ENCODE results near the gene METTL24.

GRCh38 chr6:110394409-110394808 lies 36.3 kb upstream of the METTL24 start:
- TF ChIP-seq POLR2AphosphoS5 (IDR thresholded peaks at IDR 0.05) (no peak), CTCF (IDR thresholded peaks at IDR 0.05) (no peak), POLR2A (IDR thresholded peaks at IDR 0.05; ENCODE audit: low read depth) (no peak), EP300 (IDR thresholded peaks at IDR 0.05) (no peak)

Data from esophagus muscularis mucosa (tissue), 4 donors.